ENCODE data around the gene TNS3.
A peak's percentile ranks its signal among the peaks of the same experiment; 100 is the strongest.
"Not testable (repeated sequence)": the region's sequence is repeated elsewhere in the genome, so short reads cannot be mapped to it uniquely, and the experiment has no call there.

Gene TNS3

GRCh38 chr7:47452295-47452694 is 129.6 kb downstream of the TNS3 start:
- no peak for DNase-seq (ENCODE audit: low spot score)

- DNase-seq (ENCODE audit: low spot score) = no peak
These were observed 130.1 kb downstream of the TNS3 start for GRCh38 chr7:47451851-47452205.

- DNase-seq (ENCODE audit: low spot score) = no peak
These were observed 131.9 kb downstream of the TNS3 start for GRCh38 chr7:47449810-47450590.

GRCh38 chr7:47448971-47449370 is 132.9 kb downstream of the TNS3 start:
- DNase-seq (ENCODE audit: low spot score) = no peak

- no peak for DNase-seq (ENCODE audit: low spot score)
These were observed 134.1 kb downstream of the TNS3 start for GRCh38 chr7:47447621-47448349.

GRCh38 chr7:47446871-47447466 is 134.9 kb downstream of the TNS3 start:
- DNase-seq (ENCODE audit: low spot score) = no peak

GRCh38 chr7:47444376-47445098 is 137.4 kb downstream of the TNS3 start:
- DNase-seq (ENCODE audit: low spot score) = no peak

- peak; percentile 29 for DNase-seq (ENCODE audit: low spot score)
These were observed 138.9 kb downstream of the TNS3 start for GRCh38 chr7:47443049-47443448.

- no peak for DNase-seq (ENCODE audit: low spot score)
These were observed 139.4 kb downstream of the TNS3 start for GRCh38 chr7:47442605-47442865.

GRCh38 chr7:47441796-47442604 is 139.9 kb downstream of the TNS3 start:
- DNase-seq (ENCODE audit: low spot score) = no peak

- DNase-seq (ENCODE audit: low spot score) = not testable (repeated sequence)
These were observed 140.9 kb downstream of the TNS3 start for GRCh38 chr7:47441048-47441447.

- DNase-seq (ENCODE audit: low spot score) = no peak
These were observed 141.6 kb downstream of the TNS3 start for GRCh38 chr7:47440320-47440719.

- DNase-seq (ENCODE audit: low spot score) = no peak
These were observed 142.7 kb downstream of the TNS3 start for GRCh38 chr7:47439181-47439667.

- DNase-seq (ENCODE audit: low spot score) = no peak
These were observed 143.4 kb downstream of the TNS3 start for GRCh38 chr7:47438411-47439029.

- peak; percentile 62 for DNase-seq (ENCODE audit: low spot score)
These were observed 146.0 kb downstream of the TNS3 start for GRCh38 chr7:47435889-47436312.

GRCh38 chr7:47433564-47433895 is 148.4 kb downstream of the TNS3 start:
- DNase-seq (ENCODE audit: low spot score) = no peak

GRCh38 chr7:47432671-47433563 is 149.0 kb downstream of the TNS3 start:
- no peak for DNase-seq (ENCODE audit: low spot score)

GRCh38 chr7:47430422-47430821 is 151.5 kb downstream of the TNS3 start:
- no peak for DNase-seq (ENCODE audit: low spot score)

GRCh38 chr7:47428768-47429472 is 153.0 kb downstream of the TNS3 start:
- DNase-seq (ENCODE audit: low spot score) = no peak
